H1 (cell line): ENCODE measurements around the gene LGALS1. TPM values are rescaled to one million over a fixed set of nuclear protein-coding genes. Genes with fewer than 3 reads are reported as not detected.
"Not testable (repeated sequence)": the region's sequence is repeated elsewhere in the genome, so short reads cannot be mapped to it uniquely, and the experiment has no call there.

ENCODE experiments used
- CTCF ChIA-PET: fragments of 300-600 bp; sonication (Branson Sonifier 250); formaldehyde crosslinking; loops from one replicate; lab custom pipeline; 2021; ENCODE audit not compliant: partially characterized antibody; lab: Charles Lee
- POLR2A ChIA-PET: fragments of 300-600 bp; sonication (Branson Sonifier 250); formaldehyde crosslinking; loops from one replicate; lab custom pipeline; 2021; ENCODE audit warnings: inconsistent platforms; ENCODE audit not compliant: partially characterized antibody; lab: Charles Lee
- DNase-seq, 2 experiments: peaks; one replicate each; pipeline versions ENCODE4 v3.0.0 to v3.0.0-alpha.2; 2010 to 2022; ENCODE audit warnings: low spot score in 2 of 2, low read depth in 1 of 2, mixed read lengths in 1 of 2
- FAIRE-seq: peaks from 2 replicates; lab custom pipeline; 2011; peaks lifted over from hg19 to GRCh38; lab: Jason Lieb, UNC
- H2AFZ ChIP-seq: 2 replicates; pipeline ENCODE4 v1.8.1; 2012; ENCODE audit warnings: low read length, inconsistent platforms
- H2AK5ac ChIP-seq: 2 replicates; pipeline ENCODE4 v1.6.1; 2013; ENCODE audit warnings: low read depth, low read length
- H2BK120ac ChIP-seq: replicated peaks from 2 replicates; pipeline ENCODE3; 2013; ENCODE audit warnings: low read depth, low read length, inconsistent platforms
- H2BK12ac ChIP-seq: 2 replicates; pipeline ENCODE4 v1.6.1; 2013; ENCODE audit warnings: low read depth, low read length
- H2BK15ac ChIP-seq: 2 replicates; pipeline ENCODE4 v1.6.1; 2013; ENCODE audit warnings: low read length
- H2BK20ac ChIP-seq: 2 replicates; pipeline ENCODE4 v1.6.1; 2013; ENCODE audit warnings: low read length
- H2BK5ac ChIP-seq: 2 replicates; pipeline ENCODE4 v1.6.1; 2013; ENCODE audit warnings: low read depth, low read length
- H3K14ac ChIP-seq: 2 replicates; pipeline ENCODE4 v1.6.1; 2013; ENCODE audit warnings: inconsistent platforms; ENCODE audit not compliant: insufficient read length
- H3K18ac ChIP-seq: 2 replicates; pipeline ENCODE4 v1.6.1; 2013; ENCODE audit warnings: low read length; ENCODE audit errors: extremely low read depth
- H3K23ac ChIP-seq: 2 replicates; pipeline ENCODE4 v1.6.1; 2013; ENCODE audit warnings: inconsistent platforms; ENCODE audit not compliant: insufficient read length
- H3K23me2 ChIP-seq: 2 replicates; pipeline ENCODE4 v1.6.1; 2013; ENCODE audit warnings: low read depth, low read length
- H3K27ac ChIP-seq: 2 replicates; pipeline ENCODE4 v1.6.1; 2011; ENCODE audit warnings: low read depth, low read length, inconsistent platforms
- H3K27me3 ChIP-seq, 4 experiments: replicated peaks in 1 of 4; 1 replicate in 1 of 4; 2 replicates in 3 of 4; pipeline versions ENCODE4 v1.6.1 to v1.8.1; 2011 to 2013; ENCODE audit warnings: low read length in 3 of 4, mild to moderate bottlenecking in 3 of 4, inconsistent platforms in 2 of 4, mixed read lengths in 2 of 4, moderate library complexity in 1 of 4; ENCODE audit not compliant: control insufficient read depth in 3 of 4, insufficient read depth in 3 of 4; ENCODE audit errors: extremely low read depth in 1 of 4
- H3K36me3 ChIP-seq, 4 experiments: 2 replicates each; pipeline versions ENCODE4 v1.6.1 to v1.8.1; 2011 to 2013; ENCODE audit warnings: mild to moderate bottlenecking in 4 of 4, low read length in 3 of 4, moderate library complexity in 2 of 4, control low read depth in 1 of 4, inconsistent platforms in 1 of 4; ENCODE audit not compliant: insufficient read depth in 4 of 4, control insufficient read depth in 2 of 4
- H3K4ac ChIP-seq: replicated peaks from 2 replicates; pipeline ENCODE3; 2013; ENCODE audit warnings: low read length, low read depth, mixed read lengths, inconsistent platforms; ENCODE audit not compliant: insufficient read length
- H3K4me1 ChIP-seq, 4 experiments: replicated peaks in 1 of 4; 1 replicate in 1 of 4; 2 replicates in 3 of 4; pipeline versions ENCODE4 v1.6.1 to v1.8.1; 2011 to 2013; ENCODE audit warnings: low read length in 3 of 4, inconsistent platforms in 2 of 4, mixed read lengths in 1 of 4; ENCODE audit not compliant: insufficient read depth in 4 of 4, control insufficient read depth in 3 of 4
- H3K4me2 ChIP-seq, 2 experiments: 2 replicates each; pipeline versions ENCODE4 v1.6.1 to v1.8.1; 2011 to 2013; ENCODE audit warnings: low read depth in 2 of 2, low read length in 2 of 2, control low read depth in 1 of 2, inconsistent platforms in 1 of 2, mild to moderate bottlenecking in 1 of 2; ENCODE audit not compliant: insufficient read depth in 1 of 2
- H3K4me3 ChIP-seq, 4 experiments: fragments of 200-600, 300-600 bp in 1 of 4; sonication (generic), shearing (Covaris generic), sonication (Bioruptor Twin) in 1 of 4; 2 replicates each; pipeline versions ENCODE4 v1.5.1 to v1.8.1; 2011 to 2016; ENCODE audit warnings: low read length in 4 of 4, low read depth in 3 of 4, control low read depth in 2 of 4, inconsistent platforms in 2 of 4, mild to moderate bottlenecking in 2 of 4, mixed read lengths in 1 of 4, moderate library complexity in 1 of 4; ENCODE audit not compliant: insufficient read depth in 2 of 4; ENCODE audit errors: extremely low read depth in 1 of 4
- H3K56ac ChIP-seq: replicated peaks from 2 replicates; pipeline ENCODE3; 2013; ENCODE audit warnings: low read depth, mild to moderate bottlenecking, mixed read lengths, low read length, inconsistent platforms; ENCODE audit not compliant: insufficient read length
- H3K79me1 ChIP-seq: 2 replicates; pipeline ENCODE4 v1.6.1; 2013; ENCODE audit warnings: low read depth, low read length, control low read depth
- H3K79me2 ChIP-seq, 2 experiments: 2 replicates each; pipeline versions ENCODE4 v1.6.1 to v1.8.1; 2012 to 2013; ENCODE audit warnings: low read length in 2 of 2, mild to moderate bottlenecking in 2 of 2, inconsistent platforms in 1 of 2; ENCODE audit not compliant: insufficient read depth in 2 of 2, control insufficient read depth in 1 of 2
- H3K9ac ChIP-seq, 4 experiments: replicated peaks in 1 of 4; 1 replicate in 1 of 4; 2 replicates in 3 of 4; pipeline versions ENCODE4 v1.6.1 to v1.8.1; 2011 to 2013; ENCODE audit warnings: low read depth in 3 of 4, low read length in 3 of 4, control low read depth in 2 of 4, mild to moderate bottlenecking in 2 of 4, moderate library complexity in 2 of 4, inconsistent platforms in 1 of 4; ENCODE audit errors: extremely low read depth in 1 of 4
- H3K9me3 ChIP-seq, 2 experiments: 2 replicates each; pipeline versions ENCODE4 v1.6.1 to v1.8.1; 2012 to 2013; ENCODE audit warnings: mild to moderate bottlenecking in 2 of 2, moderate library complexity in 2 of 2, control low read depth in 1 of 2, inconsistent platforms in 1 of 2, low read depth in 1 of 2, low read length in 1 of 2, mixed read lengths in 1 of 2; ENCODE audit not compliant: insufficient read depth in 2 of 2
- H4K20me1 ChIP-seq, 2 experiments: replicated peaks in 1 of 2; 2 replicates each; pipeline versions ENCODE3 to v1.8.1; 2011 to 2013; ENCODE audit warnings: inconsistent platforms in 2 of 2, low read length in 2 of 2, mild to moderate bottlenecking in 1 of 2; ENCODE audit not compliant: insufficient read depth in 2 of 2, control insufficient read depth in 1 of 2
- H4K5ac ChIP-seq: 2 replicates; pipeline ENCODE4 v1.6.1; 2013; ENCODE audit warnings: low read length, low read depth, mixed read lengths, inconsistent platforms; ENCODE audit not compliant: insufficient read length
- H4K8ac ChIP-seq: 2 replicates; pipeline ENCODE4 v1.8.0; 2013; ENCODE audit warnings: mild to moderate bottlenecking, moderate library complexity, low read length, inconsistent platforms; ENCODE audit not compliant: insufficient read depth; ENCODE audit errors: extremely low read depth
- H4K91ac ChIP-seq: replicated peaks from 2 replicates; pipeline ENCODE3; 2013; ENCODE audit warnings: low read length, mixed read lengths, inconsistent platforms; ENCODE audit not compliant: insufficient read length
- CBX5 ChIP-seq: fragments of 300-800, 300-1000 bp; sonication (generic); IDR thresholded peaks from 2 replicates; pipeline ENCODE4 v1.7.1; 2016; ENCODE audit warnings: antibody characterized with exemption, low read length, low read depth
- EGR1 ChIP-seq: IDR thresholded peaks from 2 replicates; pipeline ENCODE4 v1.6.1; 2011; ENCODE audit warnings: low read depth, low read length, borderline replicate concordance
- GABPA ChIP-seq: IDR thresholded peaks from 2 replicates; pipeline ENCODE4 v1.6.1; 2011; ENCODE audit warnings: mild to moderate bottlenecking, low read length, moderate library complexity, borderline replicate concordance; ENCODE audit not compliant: insufficient read depth
- USF2 ChIP-seq: IDR thresholded peaks from 2 replicates; pipeline ENCODE4 v1.6.1; 2011; ENCODE audit warnings: low read length, improper control_type of control experiment
- WGBS, 2 experiments: shearing (Covaris generic) in 1 of 2; methylation state at CpG; one replicate each; pipeline versions ENCODE4 v1.1.6 to v1.1.7; 2013 to 2015; ENCODE audit warnings: low lambda C conversion rate in 2 of 2, mixed read lengths in 2 of 2, inconsistent platforms in 1 of 2, low coverage in 1 of 2, missing lambda C conversion rate in 1 of 2; ENCODE audit not compliant: insufficient replicate concordance in 2 of 2, insufficient coverage in 1 of 2, insufficient read length in 1 of 2; ENCODE audit errors: extremely low coverage in 1 of 2, missing lambda C conversion rate in 1 of 2; 5-methylcytosine and 5-hydroxymethylcytosine counted together
- polyA plus RNA-seq, 7 experiments: library from polyadenylated mRNA; depleted of rRNA in 3 of 7; stranded (reverse) in 5 of 7; unstranded in 2 of 7; fragments of >200 nt in 5 of 7; fragments of 200-250 nt in 2 of 7; gene quantifications; 1 replicate in 5 of 7; 2 replicates in 1 of 7; 4 replicates in 1 of 7; pipeline versions ENCODE4 v1.2.1 to v1.2.3, GENCODE V29; 2011 to 2013; ENCODE audit warnings: missing spikeins in 2 of 7, mixed read lengths in 2 of 7
- total RNA-seq: library from RNA; stranded (reverse); fragmentation: NEBNext Ultra II Directional; extraction: Animal tissue kit (Norgen Biotek cat#: 25700); gene quantifications from 2 replicates; pipeline ENCODE4 v1.2.1, GENCODE V29; 2021

Gene LGALS1
- total and polyA plus RNA-seq, 2 of the 8 experiments (the other 6 are each of a cell fraction or from before 2014, with no cell fraction given), result 12.0 to 92.4 TPM

GRCh38 chr22:37655252-37655563 lies 20.2 kb upstream of the LGALS1 start (continued):
- TF ChIP-seq USF2, result no peak
- TF ChIP-seq GABPA, result no peak
- TF ChIP-seq CBX5, result no peak
- no peak for TF ChIP-seq EGR1

- POLR2A ChIA-PET, result interaction anchor here (1.8 to 1.9 kb wide), 2 partner anchors 14 to 81 kb away, joined by 6 to 9 read pairs; no protein-coding TSS in a partner anchor
- 96% methylated on average over 4 of the region's 4 CpGs; no CpG with 5 or more reads in 1 of the 2 experiments for WGBS, 2 experiments
- not testable (repeated sequence) for H2BK15ac ChIP-seq
Measured at GRCh38 chr22:37656583-37656982, 18.9 kb upstream of the LGALS1 start.

More at GRCh38 chr22:37656583-37656982, 18.9 kb upstream of the LGALS1 start:
- CTCF ChIA-PET, result interaction anchor here (0.9 to 12.1 kb wide), 5 partner anchors 12 to 170 kb away, joined by 3 to 165 read pairs (median 39); partner anchors contain the start of genes MFNG and SH3BP1
- FAIRE-seq, H3K18ac ChIP-seq, H3K4ac ChIP-seq, DNase-seq, H4K91ac ChIP-seq, H2AFZ ChIP-seq, H3K56ac ChIP-seq, H2BK120ac ChIP-seq, H2BK20ac ChIP-seq, H4K8ac ChIP-seq, H3K27ac ChIP-seq, H2BK12ac ChIP-seq, H4K5ac ChIP-seq, H3K27me3 ChIP-seq, H3K23ac ChIP-seq, H3K9ac ChIP-seq, H2BK5ac ChIP-seq, H2AK5ac ChIP-seq, H3K4me3 ChIP-seq, H3K9me3 ChIP-seq, H3K14ac ChIP-seq, H3K4me2 ChIP-seq: not testable (repeated sequence)
- peaks cover 21 to 26% of the 10 kb centered on the region in 2 experiments; a peak in 3 of 4 replicates for H3K79me2 ChIP-seq
- peaks cover 15 to 22% of the 10 kb centered on the region in 2 experiments for H4K20me1 ChIP-seq
- peaks cover 11% of the 10 kb centered on the region for H3K23me2 ChIP-seq
- peaks cover 0 to 21% (median 6%) of the 10 kb centered on the region in 4 experiments; a peak in 5 of 7 replicates for H3K4me1 ChIP-seq
- H3K79me1 ChIP-seq, result peaks cover 11% of the 10 kb centered on the region
- H3K36me3 ChIP-seq, result peaks cover 0 to 12% (median 4%) of the 10 kb centered on the region in 4 experiments; a peak in 4 of 8 replicates
